CD14-positive monocyte (primary cell): ENCODE results near the gene RTL5. TPM values are rescaled to one million over a fixed set of nuclear protein-coding genes. Genes with fewer than 3 reads are reported as not detected.

Source experiments
- DNase-seq, 3 donors: peaks; one replicate each; pipeline ENCODE4 v3.0.0-alpha.2; 2011 to 2022
- H2AFZ ChIP-seq: 2 replicates; pipeline ENCODE4 v1.6.0; 2012; ENCODE audit warnings: mild to moderate bottlenecking, low read depth, low read length, inconsistent platforms; ENCODE audit not compliant: insufficient read depth, poor library complexity, severe bottlenecking
- H3K27ac ChIP-seq, 2 donors: 1 replicate in 1 of 2; 2 replicates in 1 of 2; pipeline ENCODE4 v1.5.1; 2012 to 2013; ENCODE audit warnings: low read length in 2 of 2, control low read depth in 1 of 2, inconsistent platforms in 1 of 2, low read depth in 1 of 2, mild to moderate bottlenecking in 1 of 2
- H3K27me3 ChIP-seq, 2 donors: one replicate each; pipeline versions ENCODE4 v1.6.0 to v1.6.1; 2011 to 2013; ENCODE audit warnings: low read length in 2 of 2; ENCODE audit not compliant: control insufficient read depth in 2 of 2, insufficient read depth in 2 of 2
- H3K36me3 ChIP-seq, 2 donors: replicated peaks in 1 of 2; 1 replicate in 1 of 2; 2 replicates in 1 of 2; pipeline versions ENCODE4 v1.5.1 to v1.6.1; 2012 to 2013; ENCODE audit warnings: low read length in 2 of 2, control low read depth in 1 of 2, inconsistent platforms in 1 of 2, mild to moderate bottlenecking in 1 of 2; ENCODE audit not compliant: insufficient read depth in 2 of 2, control insufficient read depth in 1 of 2
- H3K4me1 ChIP-seq, 2 donors: 1 replicate in 1 of 2; 2 replicates in 1 of 2; pipeline versions ENCODE4 v1.5.1 to v1.6.1; 2012 to 2013; ENCODE audit warnings: low read length in 2 of 2, control low read depth in 1 of 2, inconsistent platforms in 1 of 2, mild to moderate bottlenecking in 1 of 2, moderate library complexity in 1 of 2; ENCODE audit not compliant: insufficient read depth in 2 of 2, control insufficient read depth in 1 of 2
- H3K4me2 ChIP-seq: replicated peaks from 2 replicates; pipeline ENCODE3; 2012; ENCODE audit warnings: low read length, moderate library complexity, mild to moderate bottlenecking; ENCODE audit not compliant: poor library complexity, severe bottlenecking; ENCODE audit errors: extremely low read depth
- H3K4me3 ChIP-seq, 3 experiments: fragments of 200-600 bp in 1 of 3; sonication (generic) in 1 of 3; replicated peaks in 1 of 3; 1 replicate in 2 of 3; 2 replicates in 1 of 3; pipeline ENCODE4 v1.5.1; 2011 to 2013; ENCODE audit warnings: low read length in 3 of 3, mild to moderate bottlenecking in 3 of 3, control low read depth in 2 of 3, low read depth in 2 of 3, inconsistent platforms in 1 of 3, moderate library complexity in 1 of 3
- H3K79me2 ChIP-seq: 2 replicates; pipeline ENCODE4 v1.6.0; 2012; ENCODE audit warnings: mild to moderate bottlenecking, control low read depth, inconsistent platforms, low read length, moderate library complexity; ENCODE audit not compliant: insufficient read depth
- H3K9ac ChIP-seq: 2 replicates; pipeline ENCODE4 v1.6.0; 2017; ENCODE audit warnings: low read length, mild to moderate bottlenecking; ENCODE audit not compliant: insufficient read depth, poor library complexity, severe bottlenecking
- H3K9me3 ChIP-seq, 2 donors: replicated peaks in 1 of 2; 1 replicate in 1 of 2; 2 replicates in 1 of 2; pipeline versions ENCODE4 v1.5.1 to v1.6.1; 2012 to 2013; ENCODE audit warnings: low read length in 2 of 2, control low read depth in 1 of 2; ENCODE audit not compliant: control insufficient read depth in 1 of 2, insufficient read depth in 1 of 2
- H4K20me1 ChIP-seq: 2 replicates; pipeline ENCODE4 v1.6.0; 2012; ENCODE audit warnings: mild to moderate bottlenecking, low read length, control low read depth, moderate library complexity; ENCODE audit not compliant: insufficient read depth
- H3K27ac Mint-ChIP-seq, 7 donors: one replicate each; pipeline ENCODE4 v1.8.0; 2020; ENCODE audit warnings: mild to moderate bottlenecking in 7 of 7, mixed read lengths in 7 of 7, moderate library complexity in 6 of 7, inconsistent platforms in 2 of 7
- H3K27me3 Mint-ChIP-seq, 3 donors: one replicate each; pipeline ENCODE4 v1.8.0; 2021 to 2022; ENCODE audit warnings: low read depth in 3 of 3, mild to moderate bottlenecking in 3 of 3, mixed read lengths in 3 of 3, moderate library complexity in 3 of 3, inconsistent platforms in 1 of 3
- H3K36me3 Mint-ChIP-seq, 2 donors: one replicate each; pipeline ENCODE4 v1.8.0; 2020; ENCODE audit warnings: mixed read lengths in 2 of 2, inconsistent platforms in 1 of 2, mild to moderate bottlenecking in 1 of 2
- H3K4me1 Mint-ChIP-seq: one replicate; pipeline ENCODE4 v1.8.0; 2020; ENCODE audit warnings: mild to moderate bottlenecking, mixed read lengths
- H3K4me3 Mint-ChIP-seq, 2 donors: one replicate each; pipeline ENCODE4 v1.8.0; 2020; ENCODE audit warnings: mild to moderate bottlenecking in 2 of 2, mixed read lengths in 2 of 2, moderate library complexity in 1 of 2
- H3K9me3 Mint-ChIP-seq, 7 donors: one replicate each; pipeline ENCODE4 v1.8.0; 2020 to 2022; ENCODE audit warnings: mixed read lengths in 7 of 7, mild to moderate bottlenecking in 6 of 7, moderate library complexity in 6 of 7, inconsistent platforms in 2 of 7
- CTCF ChIP-seq: fragments of 200-600 bp; IDR thresholded peaks from one replicate; pipeline ENCODE4 v1.8.0; 2022; ENCODE audit warnings: antibody characterized with exemption, mild to moderate bottlenecking
- WGBS: methylation state at CpG from one replicate; pipeline ENCODE4 v1.1.5; 2013; ENCODE audit warnings: missing lambda C conversion rate; ENCODE audit not compliant: insufficient coverage; 5-methylcytosine and 5-hydroxymethylcytosine counted together
- intact Hi-C, 2 donors: fragments of 100-400 bp; cut with micrococcal nuclease; formaldehyde crosslinking; loops; one replicate each; pipeline versions ENCODE4 v1.15.0 to v1.15.1; 2023
- polyA plus RNA-seq, 3 donors: library from polyadenylated mRNA; depleted of rRNA in 1 of 3; unstranded in 2 of 3; stranded (reverse) in 1 of 3; fragments of 300-500 nt in 2 of 3; fragments of >200 nt in 1 of 3; fragmentation: Illumina TruSeq in 2 of 3; gene quantifications; 1 replicate in 2 of 3; 2 replicates in 1 of 3; pipeline ENCODE4 v1.2.3, GENCODE V29; 2012 to 2021

Gene RTL5
- polyA plus RNA-seq, 3 donors: 0.24 to 4.9 (median 0.59) TPM

GRCh38 chrX:72129661-72130060 lies 2.1 kb downstream of the RTL5 start:
- peaks cover 60% of the 10 kb centered on the region for H4K20me1 ChIP-seq
- intact Hi-C loops: loop anchor here (5.0 to 10.0 kb wide), 5 partner anchors 55 to 132 kb away; partner anchors contain the start of gene PIN4 (in 1 of the 2)
- Mint-ChIP-seq H3K27ac (peak overlapping the region in 3 of 7 donors; percentile 1 to 57 (median 47)), H3K36me3 (peaks cover 26 to 56% of the 10 kb centered on the region in 2 donors), H3K4me1 (peaks cover 68% of the 10 kb centered on the region), H3K9me3 (peaks cover 0 to 8% (median 3%) of the 10 kb centered on the region in 7 donors), H3K4me3 (no peak overlapping the region), H3K27me3 (peaks cover 0 to 36% (median 1%) of the 10 kb centered on the region in 3 donors)
- peaks cover 72 to 74% of the 10 kb centered on the region in 2 donors for H3K4me1 ChIP-seq
- peak overlapping the region; percentile 42 for H3K4me2 ChIP-seq
- no peak overlapping the region for H3K9ac ChIP-seq
- H2AFZ ChIP-seq: no peak overlapping the region
- TF ChIP-seq CTCF: no peak
- peaks cover 40% of the 10 kb centered on the region for H3K79me2 ChIP-seq
- H3K9me3 ChIP-seq: no peaks in the 10 kb centered on the region
- H3K36me3 ChIP-seq: peaks cover 18 to 25% of the 10 kb centered on the region in 2 donors
- DNase-seq: no peak
- no peak overlapping the region for H3K27ac ChIP-seq
- WGBS: 100% methylated on average over 2 of the region's 16 CpGs
- no peaks in the 10 kb centered on the region for H3K27me3 ChIP-seq
- no peak overlapping the region for H3K4me3 ChIP-seq

- H4K20me1 ChIP-seq: peaks cover 52% of the 10 kb centered on the region
- Mint-ChIP-seq H3K27me3 (peaks cover 0 to 39% (median 1%) of the 10 kb centered on the region in 3 donors), H3K27ac (peak overlapping the region in 1 of 7 donors; percentile 81), H3K9me3 (peaks cover 0 to 8% (median 3%) of the 10 kb centered on the region in 7 donors), H3K4me3 (no peak overlapping the region), H3K4me1 (peaks cover 76% of the 10 kb centered on the region), H3K36me3 (peaks cover 23 to 52% of the 10 kb centered on the region in 2 donors)
- H3K9me3 ChIP-seq: no peaks in the 10 kb centered on the region
- H3K4me2 ChIP-seq: no peak overlapping the region
- TF ChIP-seq CTCF: peak; percentile 54
- H3K4me1 ChIP-seq: peaks cover 80 to 81% of the 10 kb centered on the region in 2 donors
- intact Hi-C loops: loop anchor here (5.0 to 10.0 kb wide), 4 partner anchors 64 to 132 kb away; no protein-coding TSS in a partner anchor
- H3K4me3 ChIP-seq: no peak overlapping the region
- peak in 1 of 3 donors; percentile 31 for DNase-seq
- WGBS: 92% methylated on average over 2 of the region's 6 CpGs
- H3K79me2 ChIP-seq: peaks cover 48% of the 10 kb centered on the region
- H2AFZ ChIP-seq: no peak overlapping the region
- no peak overlapping the region for H3K27ac ChIP-seq
- H3K27me3 ChIP-seq: no peaks in the 10 kb centered on the region
- H3K36me3 ChIP-seq: peaks cover 12 to 17% of the 10 kb centered on the region in 2 donors
- H3K9ac ChIP-seq: no peak overlapping the region
These were observed 2.8 kb downstream of the RTL5 start for GRCh38 chrX:72128881-72129280.
